Hematopoietic multipotent progenitor cell treated with erythropoietin and hydrocortisone succinate and interleukin-3 and kit ligand, for 6 days (in vitro differentiated cells): ENCODE data around the gene HSD11B1L.

Source experiments
- DNase-seq: peaks from one replicate; pipeline ENCODE4 v3.0.0-alpha.2; 2015

HSD11B1L gene

DNA sequence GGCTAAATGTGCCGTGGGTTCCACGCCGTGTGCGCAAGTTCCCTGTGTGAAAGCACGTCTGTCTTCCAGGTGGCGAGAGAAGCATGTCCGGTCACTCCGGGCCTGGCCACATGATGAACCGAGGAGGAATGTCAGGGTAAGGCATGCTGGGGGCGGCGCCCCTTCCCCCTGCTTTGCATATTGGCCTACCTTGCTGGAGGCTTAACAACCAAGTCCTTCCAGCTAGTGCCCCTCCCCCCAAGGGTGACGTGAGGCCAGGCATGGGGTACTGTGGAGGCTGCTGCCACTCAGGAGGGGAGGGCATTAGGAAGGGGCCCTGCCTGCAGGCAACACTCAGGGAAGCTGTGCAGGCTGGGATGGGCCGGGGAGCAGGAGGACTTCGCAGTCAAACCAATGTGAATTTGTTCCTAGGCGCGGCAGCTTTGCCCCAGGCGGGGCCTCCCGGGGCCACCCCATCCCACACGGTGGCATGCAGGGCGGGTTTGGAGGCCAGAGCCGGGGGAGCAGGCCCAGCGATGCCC lies 13.0 kb upstream of the HSD11B1L start:
- DNase-seq: no peak

- no peak for DNase-seq
Measured at GRCh38 chr19:5669212-5669611, 11.6 kb upstream of the HSD11B1L start.

DNA sequence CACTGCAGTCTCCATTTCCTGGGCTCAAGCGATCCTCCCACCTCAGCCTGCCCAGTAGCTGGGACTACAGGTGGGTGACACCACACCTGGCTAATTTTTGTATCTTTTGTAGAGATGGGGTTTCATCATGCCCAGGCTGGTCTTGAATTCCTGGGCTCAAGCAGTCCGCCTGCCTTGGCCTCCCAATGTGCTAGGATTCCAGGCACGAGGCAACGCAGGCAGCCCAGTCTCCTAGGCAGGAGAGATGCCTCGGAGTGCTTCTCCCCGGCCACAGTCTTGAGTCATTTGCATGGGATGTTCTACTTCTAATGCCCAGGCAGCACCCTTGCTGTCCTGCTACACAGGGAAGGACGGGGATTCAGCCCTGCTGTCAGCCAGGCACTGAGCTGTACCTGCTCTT lies 9.2 kb upstream of the HSD11B1L start:
- no peak for DNase-seq

DNA sequence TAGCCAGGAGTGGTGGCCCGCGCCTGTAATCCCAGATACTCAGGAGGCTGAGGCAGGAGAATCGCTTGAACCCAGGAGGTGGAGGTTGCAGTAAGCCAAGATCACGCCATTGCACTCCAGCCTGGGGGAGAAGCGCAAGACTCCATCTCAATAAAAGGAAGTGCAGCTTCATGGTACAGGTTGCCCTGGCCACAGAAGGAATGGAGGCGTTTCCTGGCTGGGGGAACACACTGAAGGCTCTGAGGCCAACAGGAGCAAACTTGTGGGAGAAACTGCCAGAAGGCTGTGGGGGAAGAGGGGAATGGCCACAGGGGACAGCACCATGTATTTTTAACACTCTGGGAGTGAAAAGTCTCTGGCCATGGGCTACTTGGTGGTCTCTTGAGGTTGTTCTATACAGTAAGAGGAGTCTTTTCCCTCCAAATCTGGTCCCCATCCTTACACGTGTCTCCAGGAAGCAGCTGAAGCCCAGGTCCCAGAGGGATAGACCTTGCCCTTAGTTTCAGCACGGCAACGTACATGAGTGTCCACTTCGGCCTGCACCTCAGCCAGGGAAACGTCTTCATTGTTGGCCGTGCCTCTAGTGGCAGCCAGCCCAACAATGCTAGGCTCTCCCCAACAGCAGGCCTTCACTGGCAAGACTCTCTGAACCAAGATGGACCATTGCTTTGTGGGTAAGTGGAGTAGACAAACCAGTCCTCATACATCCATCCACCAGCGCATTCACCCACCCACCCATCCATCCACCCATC lies 7.9 kb upstream of the HSD11B1L start:
- no peak for DNase-seq

DNA sequence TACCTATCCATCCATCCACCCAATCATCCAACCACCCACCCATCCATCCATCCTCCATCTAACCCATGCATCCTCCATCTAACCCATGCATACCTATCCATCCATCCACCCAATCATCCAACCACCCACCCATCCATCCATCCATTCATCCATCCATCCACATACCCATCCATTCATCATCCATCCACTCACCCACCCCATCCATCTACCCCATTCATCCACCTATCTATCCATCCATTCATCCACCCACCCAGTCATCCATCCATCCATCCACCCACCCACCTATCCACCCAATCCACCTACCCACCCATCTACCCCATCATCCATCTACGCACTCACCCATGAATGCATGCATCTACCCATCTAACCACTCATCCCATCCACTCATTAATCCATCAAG lies 7.1 kb upstream of the HSD11B1L start:
- no peak for DNase-seq

- DNase-seq: no peak
Measured at GRCh38 chr19:5674714-5675113, 6.1 kb upstream of the HSD11B1L start.

DNA sequence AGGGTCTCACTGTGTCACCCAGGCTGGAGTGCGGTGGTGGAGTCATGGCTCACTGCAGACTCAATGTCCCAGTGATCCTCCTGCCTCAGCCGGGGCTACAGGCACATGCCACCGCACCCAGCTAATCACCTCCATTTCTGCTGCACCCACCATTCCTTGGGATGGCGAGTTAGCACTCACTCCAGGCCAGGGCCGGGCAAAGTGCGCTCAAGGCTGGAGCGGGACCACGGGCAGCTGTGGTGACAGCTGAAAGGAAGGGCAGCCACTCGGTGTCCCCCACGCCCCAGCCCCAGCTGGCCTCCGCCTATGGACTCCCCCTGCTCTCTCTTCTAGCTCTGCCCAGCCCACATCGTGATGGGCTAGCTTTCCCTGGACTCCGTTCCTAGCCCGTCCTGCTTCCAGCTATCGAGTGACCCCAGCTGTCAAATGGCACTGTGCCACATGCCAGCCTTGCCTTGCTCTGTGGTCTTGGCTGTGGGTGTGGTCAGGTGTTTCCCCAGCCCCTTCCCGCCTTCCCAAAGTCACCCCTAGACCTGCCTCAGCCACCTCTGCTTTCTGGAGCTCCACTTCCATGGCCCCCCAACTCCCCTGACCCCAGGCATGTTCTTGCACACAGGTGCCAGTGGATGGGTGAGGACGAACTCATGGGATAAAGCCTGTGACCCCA lies 4.6 kb upstream of the HSD11B1L start:
- DNase-seq: peak; percentile 38

DNA sequence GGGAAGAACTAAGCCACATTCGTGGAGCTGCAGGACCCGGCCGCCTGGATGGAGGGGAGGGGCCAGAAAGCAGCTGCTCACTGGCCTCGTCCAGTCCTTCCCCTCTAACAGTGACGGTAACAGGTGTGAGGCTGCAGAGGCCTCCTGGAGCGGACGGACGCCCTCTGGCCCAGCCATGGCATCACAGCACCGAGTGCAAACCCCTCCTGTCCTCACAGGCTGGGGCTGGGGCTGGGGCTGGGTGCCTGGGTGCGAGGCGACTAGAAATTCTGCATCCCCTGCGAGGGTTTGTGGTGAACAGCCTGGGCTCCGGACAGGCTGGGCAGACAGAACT lies 4.1 kb upstream of the HSD11B1L start:
- no peak for DNase-seq

DNA sequence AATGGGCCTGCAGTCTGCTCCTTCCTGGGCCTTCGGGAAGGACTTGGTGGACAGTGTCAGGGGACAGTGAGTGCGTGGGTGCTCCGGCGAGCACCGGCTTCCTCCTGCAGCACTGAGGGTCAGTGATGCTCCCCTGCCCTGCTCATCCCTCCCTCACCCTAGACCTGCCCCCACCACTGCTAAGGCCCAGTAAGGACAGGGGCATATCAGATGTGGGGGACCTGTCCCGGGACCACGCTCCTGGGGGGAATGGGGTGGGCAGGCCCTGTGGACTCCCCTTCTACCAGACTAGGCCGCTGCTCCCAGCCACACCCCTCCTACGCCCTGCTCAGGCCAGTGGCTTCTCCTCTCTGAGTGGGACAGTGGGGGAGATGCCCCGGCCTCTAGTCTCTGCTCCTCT lies 3.7 kb upstream of the HSD11B1L start:
- no peak for DNase-seq

- DNase-seq: no peak
Measured at GRCh38 chr19:5677580-5677979, 3.2 kb upstream of the HSD11B1L start.

- DNase-seq: no peak
Measured at GRCh38 chr19:5678071-5678718, 2.6 kb upstream of the HSD11B1L start.

- no peak for DNase-seq
Measured at GRCh38 chr19:5679289-5680083, 1.3 kb upstream of the HSD11B1L start.

DNA sequence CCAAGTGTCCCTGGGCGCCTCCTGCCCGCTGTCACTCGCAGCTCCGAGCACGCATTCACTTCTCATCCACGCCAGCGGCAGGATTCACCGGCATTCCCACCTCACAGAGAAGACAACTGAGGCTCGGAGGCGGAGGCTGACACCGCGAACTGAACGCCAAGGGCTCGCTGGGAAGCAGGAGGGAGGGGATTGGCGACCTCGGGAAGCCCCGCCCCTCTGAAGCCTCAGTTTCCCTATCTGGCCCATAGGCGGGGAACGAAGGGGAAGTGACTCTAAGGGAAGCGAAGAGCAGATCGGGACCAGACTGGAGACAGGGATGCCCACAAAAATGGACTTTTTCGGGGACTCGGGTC lies 767 bp upstream of the HSD11B1L start:
- no peak for DNase-seq

- no peak for DNase-seq
Measured at GRCh38 chr19:5681391-5682106, 722 bp downstream of the HSD11B1L start.

- DNase-seq: no peak
Measured at GRCh38 chr19:5682107-5682482, 1.3 kb downstream of the HSD11B1L start.

DNA sequence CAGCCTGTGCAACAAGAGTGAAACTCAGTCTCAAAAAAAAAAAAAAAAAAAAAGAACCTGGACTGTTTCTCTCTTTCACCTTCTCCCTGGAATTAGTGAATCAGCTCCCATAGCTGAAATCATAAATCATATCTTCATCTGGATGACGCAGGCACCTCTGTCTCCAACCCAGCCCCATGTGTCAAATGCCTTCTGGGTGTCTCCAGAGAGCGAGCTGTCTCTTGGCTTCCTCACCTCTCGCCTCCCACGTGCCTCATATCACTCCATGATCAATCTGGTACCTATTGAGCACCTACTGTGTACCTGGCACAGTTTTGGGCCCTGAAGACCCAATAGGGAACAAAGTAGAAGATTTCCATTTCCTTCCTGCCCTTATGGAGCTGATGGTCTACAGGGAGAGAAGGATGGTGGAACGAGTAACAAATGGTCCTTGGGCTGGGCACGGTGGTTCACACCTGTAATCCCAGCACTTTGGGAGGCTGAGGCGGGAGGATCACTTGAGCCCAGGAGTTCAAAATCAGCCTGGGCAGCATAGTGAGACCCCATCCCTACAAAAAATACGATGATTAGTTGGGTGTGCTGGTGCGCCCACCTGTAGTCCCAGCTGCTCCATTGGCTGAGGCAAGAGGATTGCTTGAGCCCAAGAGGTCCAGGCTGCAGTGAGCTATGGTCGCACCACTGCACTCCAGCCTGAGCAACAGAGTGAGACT lies 2.5 kb downstream of the HSD11B1L start:
- no peak for DNase-seq

- no peak for DNase-seq
Measured at GRCh38 chr19:5684694-5685430, 4.0 kb downstream of the HSD11B1L start.

DNA sequence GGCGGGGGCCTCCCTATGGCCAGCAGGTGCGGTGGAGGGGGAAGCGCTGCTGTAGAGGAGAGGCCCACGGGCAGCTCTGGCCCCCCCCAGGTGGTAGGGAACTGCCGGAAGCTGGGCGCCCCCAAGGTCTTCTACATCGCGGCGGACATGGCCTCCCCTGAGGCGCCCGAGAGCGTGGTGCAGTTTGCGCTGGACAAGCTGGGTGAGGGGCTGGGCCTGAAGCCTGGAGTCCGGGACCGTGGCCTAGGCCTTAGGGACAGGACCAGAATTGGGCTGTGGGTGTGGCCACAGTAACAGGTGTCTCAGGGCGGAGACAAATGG lies 5.5 kb downstream of the HSD11B1L start:
- DNase-seq: no peak

GRCh38 chr19:5686647-5687359 lies 6.0 kb downstream of the HSD11B1L start:
- DNase-seq: peak; percentile 98

DNA sequence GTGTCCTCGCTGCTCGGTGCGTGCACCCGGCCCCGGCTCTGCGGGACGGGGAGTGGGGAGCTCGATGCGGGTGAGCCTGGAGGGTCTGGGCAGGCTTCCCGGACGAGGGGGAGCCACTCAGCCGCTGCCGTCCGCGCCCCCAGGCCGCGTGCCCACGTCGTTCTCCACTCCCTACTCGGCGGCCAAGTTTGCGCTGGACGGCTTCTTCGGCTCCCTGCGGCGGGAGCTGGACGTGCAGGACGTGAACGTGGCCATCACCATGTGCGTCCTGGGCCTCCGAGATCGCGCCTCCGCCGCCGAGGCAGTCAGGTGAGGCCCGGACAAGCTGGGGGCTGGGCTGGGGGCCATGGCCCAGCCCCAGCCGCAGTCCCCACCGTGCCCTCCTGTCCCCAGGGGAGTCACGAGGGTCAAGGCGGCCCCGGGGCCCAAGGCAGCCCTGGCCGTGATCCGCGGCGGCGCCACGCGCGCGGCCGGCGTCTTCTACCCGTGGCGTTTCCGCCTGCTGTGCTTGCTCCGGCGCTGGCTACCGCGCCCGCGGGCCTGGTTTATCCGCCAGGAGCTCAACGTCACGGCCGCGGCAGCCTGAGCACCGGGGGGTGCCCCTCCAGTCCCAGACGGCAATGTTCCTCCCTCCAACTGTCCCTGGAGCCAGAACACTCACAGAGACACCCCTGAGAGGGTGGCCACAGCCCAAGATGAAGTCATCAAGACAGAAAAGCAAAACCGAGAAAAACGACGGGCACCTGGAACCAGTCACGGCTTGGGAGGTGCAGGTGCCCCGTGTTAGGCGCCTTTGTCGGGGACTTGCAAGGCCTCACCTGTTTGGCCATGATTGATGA lies 6.8 kb downstream of the HSD11B1L start:
- DNase-seq: no peak
